Liver (tissue), 3 donors: Measurements from ENCODE around the gene SELENOI.

ENCODE experiments used
- MAX ChIP-seq: IDR thresholded peaks from 2 replicates; pipeline ENCODE4 v1.6.1; 2016; ENCODE audit warnings: antibody characterized with exemption
- RAD21 ChIP-seq, 2 donors: IDR thresholded peaks; 2 replicates each; pipeline ENCODE4 v1.6.1; 2016; ENCODE audit warnings: antibody characterized with exemption in 2 of 2, mild to moderate bottlenecking in 2 of 2
- ZBTB33 ChIP-seq: IDR thresholded peaks from 2 replicates; pipeline ENCODE4 v1.6.1; 2016; ENCODE audit warnings: antibody characterized with exemption
- TF ChIP-seq, protein P1 (sequence below): fragments of 150-350 bp; IDR thresholded peaks from 2 replicates; pipeline ENCODE4 v1.5.1; 2017; ENCODE audit warnings: improper control_type of control experiment, low read depth, low read length; ENCODE audit not compliant: missing input control
- donor health status: healthy.
- donor health status: healthy.

GRCh38 chr2:26317377-26318105 is 28.4 kb upstream of the SELENOI start:
- TF ChIP-seq, protein P1, sequence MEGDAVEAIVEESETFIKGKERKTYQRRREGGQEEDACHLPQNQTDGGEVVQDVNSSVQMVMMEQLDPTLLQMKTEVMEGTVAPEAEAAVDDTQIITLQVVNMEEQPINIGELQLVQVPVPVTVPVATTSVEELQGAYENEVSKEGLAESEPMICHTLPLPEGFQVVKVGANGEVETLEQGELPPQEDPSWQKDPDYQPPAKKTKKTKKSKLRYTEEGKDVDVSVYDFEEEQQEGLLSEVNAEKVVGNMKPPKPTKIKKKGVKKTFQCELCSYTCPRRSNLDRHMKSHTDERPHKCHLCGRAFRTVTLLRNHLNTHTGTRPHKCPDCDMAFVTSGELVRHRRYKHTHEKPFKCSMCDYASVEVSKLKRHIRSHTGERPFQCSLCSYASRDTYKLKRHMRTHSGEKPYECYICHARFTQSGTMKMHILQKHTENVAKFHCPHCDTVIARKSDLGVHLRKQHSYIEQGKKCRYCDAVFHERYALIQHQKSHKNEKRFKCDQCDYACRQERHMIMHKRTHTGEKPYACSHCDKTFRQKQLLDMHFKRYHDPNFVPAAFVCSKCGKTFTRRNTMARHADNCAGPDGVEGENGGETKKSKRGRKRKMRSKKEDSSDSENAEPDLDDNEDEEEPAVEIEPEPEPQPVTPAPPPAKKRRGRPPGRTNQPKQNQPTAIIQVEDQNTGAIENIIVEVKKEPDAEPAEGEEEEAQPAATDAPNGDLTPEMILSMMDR: no peak
- no peak for TF ChIP-seq MAX
- TF ChIP-seq RAD21 (IDR thresholded peaks at IDR 0.05): no peak
- TF ChIP-seq ZBTB33: no peak
